HG03571 (cell line): Measurements from ENCODE around the gene NRP2.
A peak's percentile ranks its signal among the peaks of the same experiment; 100 is the strongest.

Experiments used
- ATAC-seq: cut with Tn5 transposase; IDR thresholded peaks from one replicate; pipeline ENCODE4 v1.9.1; 2021; ENCODE audit not compliant: unreplicated experiment

The NRP2 gene

DNA sequence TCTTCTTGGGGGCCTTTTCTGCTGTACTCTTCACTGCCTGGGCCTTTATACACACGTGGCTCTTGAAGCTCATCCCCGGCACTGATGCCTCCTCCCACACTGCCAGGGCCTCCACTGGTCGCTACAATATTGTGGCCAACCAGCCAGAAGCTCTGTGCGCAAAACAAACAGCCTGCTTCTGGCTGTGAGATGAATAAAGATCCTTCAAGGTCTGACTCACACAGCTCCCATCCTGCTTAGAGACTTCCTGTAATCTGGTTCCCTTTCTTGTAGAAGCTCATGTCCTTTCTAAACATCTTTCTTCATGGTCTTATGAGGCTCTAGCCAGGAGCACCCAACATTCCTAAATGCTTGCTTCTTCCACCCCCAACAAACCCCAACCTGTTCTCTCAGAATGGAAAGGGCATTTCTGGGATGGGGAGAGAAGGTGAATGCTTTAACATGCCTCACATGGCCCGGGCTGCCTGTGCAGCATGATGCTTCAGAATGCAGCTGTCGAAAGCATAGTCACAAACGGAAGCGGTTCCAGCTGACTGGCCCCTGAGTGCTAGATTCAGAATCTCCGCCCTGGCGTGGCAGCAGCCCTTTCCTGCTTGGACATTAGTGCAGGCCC is 24.6 kb downstream of the NRP2 start:
- peak; percentile 96 for ATAC-seq

- no peak for ATAC-seq
These were observed 25.9 kb downstream of the NRP2 start for GRCh38 chr2:205708231-205708631.

- ATAC-seq = no peak
These were observed 27.0 kb downstream of the NRP2 start for GRCh38 chr2:205709319-205709718.

GRCh38 chr2:205712508-205712907 is 30.2 kb downstream of the NRP2 start:
- no peak for ATAC-seq

DNA sequence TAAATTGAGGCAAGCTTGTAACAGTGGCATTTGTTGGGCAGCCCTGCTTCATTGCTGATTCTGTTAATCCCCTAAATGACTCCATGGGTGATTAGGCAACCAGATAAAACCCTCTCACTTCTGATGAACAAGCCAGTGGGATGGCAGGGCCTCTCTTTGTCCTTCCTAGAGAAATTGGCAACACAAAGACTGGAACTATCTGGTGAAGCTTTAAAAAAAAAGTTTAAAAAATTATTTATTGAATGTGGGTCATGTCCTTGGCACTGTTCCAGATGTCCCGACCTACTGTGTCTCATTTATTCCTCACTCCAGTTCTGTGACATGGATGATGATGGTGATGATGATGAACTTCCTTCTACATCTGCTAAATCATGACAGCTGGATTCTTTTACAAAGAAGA is 30.8 kb downstream of the NRP2 start:
- ATAC-seq = no peak

DNA sequence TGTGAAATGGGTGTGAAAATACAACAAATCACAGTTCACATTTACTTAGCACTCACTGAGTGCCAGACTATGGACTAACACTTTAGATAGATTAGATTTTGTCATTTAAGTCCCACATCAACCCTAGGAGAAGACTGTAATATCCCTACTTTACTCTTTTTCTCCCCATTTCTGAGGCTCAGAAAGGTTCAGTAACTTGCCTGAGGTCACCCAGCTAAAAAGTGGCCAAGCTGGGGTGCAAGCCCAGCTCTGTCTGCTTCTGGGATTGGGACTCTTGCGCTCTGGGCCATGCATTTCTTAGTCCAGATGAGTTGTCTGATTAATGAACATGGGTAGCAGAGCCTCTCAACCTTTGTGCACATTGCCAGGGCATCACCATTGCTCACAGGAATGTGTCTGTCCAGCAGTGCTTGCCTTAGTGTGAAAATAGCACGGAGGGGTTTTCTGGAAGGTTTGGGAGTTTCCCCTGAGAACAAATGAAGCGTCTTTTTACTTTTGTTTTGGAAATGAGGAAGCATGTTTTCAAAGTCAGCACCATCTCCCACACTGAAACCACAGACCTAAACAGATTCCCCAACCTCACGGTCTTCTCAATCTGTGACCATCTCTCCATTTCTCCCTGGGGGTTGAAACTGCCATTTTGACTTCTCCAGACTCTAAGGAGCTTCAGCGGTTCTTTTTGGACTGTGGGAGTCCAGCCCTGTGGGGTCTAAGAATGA is 31.9 kb downstream of the NRP2 start:
- peak; percentile 65 for ATAC-seq

DNA sequence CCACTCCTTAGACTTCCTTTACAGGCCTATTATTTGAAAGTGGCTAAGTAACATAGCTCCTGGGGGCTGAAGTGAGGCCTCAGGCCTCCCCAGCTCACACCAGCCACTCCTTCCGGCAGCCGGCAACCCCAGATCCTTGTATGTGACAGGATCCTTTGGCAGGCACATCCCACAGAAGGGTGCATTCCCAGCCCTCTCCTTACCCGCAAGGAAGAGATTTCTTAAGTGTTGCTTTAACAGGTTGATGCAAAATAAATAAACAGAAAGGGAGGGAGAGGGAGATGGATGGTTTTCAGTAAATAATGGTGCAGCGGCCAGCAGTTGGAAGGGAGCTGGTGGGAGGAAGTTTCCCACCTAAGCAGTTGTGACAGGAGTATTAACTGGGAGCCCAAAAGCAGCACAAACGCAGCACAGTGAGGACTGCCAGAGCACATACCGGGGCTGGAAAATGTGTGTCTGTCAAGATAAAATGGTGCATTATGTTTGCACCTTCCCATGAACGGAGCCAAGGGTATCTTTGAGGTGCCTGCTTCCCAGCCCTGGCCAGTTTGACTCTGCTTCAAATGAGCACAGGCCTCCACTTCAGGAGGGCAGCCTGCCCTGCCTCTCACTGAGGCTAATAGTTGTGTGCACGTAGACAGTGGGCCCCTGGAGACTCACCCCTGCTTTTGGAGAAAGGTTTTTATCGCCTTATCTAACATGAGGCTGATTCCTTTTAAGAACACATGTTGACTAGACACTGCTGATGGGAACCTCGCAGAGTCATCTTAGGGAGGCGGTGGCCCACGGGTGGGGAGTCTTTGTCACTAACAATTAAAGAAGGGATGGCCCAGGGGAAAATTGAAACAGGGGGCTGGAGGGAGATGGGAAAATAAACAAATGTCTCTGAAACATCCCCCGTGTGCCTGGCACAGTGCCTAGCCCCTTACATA is 32.8 kb downstream of the NRP2 start:
- ATAC-seq = no peak

- no peak for ATAC-seq
These were observed 33.7 kb downstream of the NRP2 start for GRCh38 chr2:205715831-205716525.

DNA sequence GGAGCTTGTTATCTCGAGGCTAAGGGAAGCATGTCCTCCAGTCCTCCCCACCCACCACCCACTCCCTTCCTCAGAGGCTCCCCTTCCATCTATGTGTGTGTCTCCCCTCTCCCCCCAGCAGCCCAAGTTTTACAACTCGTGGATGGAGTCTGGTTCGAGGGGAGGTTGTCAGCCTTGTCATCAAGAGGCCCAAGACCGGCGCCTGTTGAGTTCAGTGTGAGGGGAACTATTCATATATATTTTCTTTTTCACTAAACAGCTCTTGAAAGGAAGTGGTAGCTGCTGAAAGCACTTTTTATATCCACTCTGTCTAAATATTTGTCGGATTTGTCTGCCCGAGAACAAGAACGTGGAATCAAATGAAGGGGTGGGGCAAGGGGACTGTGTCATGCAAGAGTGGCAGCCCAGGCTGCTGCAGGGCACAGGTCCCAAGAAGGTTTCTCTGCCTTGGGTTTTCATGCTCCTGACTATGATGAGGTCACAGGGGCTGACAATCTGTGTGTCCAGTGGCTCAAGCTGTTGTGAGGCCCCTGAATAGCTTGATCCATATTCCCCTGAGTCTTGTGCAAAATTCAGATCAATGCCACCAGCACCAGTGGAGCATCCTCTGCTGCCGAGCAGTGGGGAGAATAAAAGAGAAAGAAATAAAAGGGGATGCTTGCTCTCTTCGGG is 35.0 kb downstream of the NRP2 start:
- ATAC-seq = no peak

- ATAC-seq = no peak
These were observed 35.7 kb downstream of the NRP2 start for GRCh38 chr2:205717999-205718398.

DNA sequence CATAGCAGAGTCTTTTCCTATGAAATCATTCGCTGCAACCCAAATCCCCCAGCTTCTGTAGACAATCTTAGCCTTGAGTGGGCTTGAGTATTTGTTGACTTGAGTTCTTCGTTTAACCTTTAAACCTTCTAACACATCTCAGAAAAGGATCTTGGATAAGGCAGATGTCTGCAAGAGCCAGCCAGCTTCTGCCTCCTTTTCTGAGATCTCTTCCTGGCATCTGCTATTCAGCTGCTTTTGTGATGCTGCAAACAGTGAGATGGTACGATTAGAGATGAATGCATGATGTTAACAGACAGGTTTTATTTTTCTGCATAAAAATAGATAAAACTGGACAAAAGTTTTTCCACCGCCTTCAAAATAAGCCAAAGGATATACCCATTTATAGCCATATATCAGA is 37.5 kb downstream of the NRP2 start:
- no peak for ATAC-seq

DNA sequence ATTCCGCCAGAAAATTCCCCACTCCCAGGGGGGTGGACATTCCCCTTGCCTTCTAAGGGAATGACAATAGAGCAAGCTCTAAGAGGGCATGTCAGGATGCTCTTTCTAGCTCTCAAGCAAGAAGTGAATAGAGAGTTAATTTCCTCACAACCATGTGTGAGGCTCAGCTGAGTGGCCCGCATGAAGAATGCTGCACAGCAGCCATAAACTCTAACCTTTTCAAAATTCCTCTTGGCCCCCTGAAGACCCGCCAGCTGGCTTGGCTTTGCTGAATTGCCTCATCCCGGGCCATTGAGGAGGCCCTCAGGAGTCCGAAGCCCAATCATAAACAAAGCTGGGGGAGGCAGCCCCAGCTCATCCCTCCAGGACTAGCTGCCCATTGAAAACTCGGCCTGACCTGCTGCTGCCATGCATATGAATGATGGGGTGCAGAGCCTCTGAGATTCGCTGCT is 38.2 kb downstream of the NRP2 start:
- no peak for ATAC-seq

GRCh38 chr2:205721057-205721449 is 38.8 kb downstream of the NRP2 start:
- ATAC-seq = peak; percentile 51

DNA sequence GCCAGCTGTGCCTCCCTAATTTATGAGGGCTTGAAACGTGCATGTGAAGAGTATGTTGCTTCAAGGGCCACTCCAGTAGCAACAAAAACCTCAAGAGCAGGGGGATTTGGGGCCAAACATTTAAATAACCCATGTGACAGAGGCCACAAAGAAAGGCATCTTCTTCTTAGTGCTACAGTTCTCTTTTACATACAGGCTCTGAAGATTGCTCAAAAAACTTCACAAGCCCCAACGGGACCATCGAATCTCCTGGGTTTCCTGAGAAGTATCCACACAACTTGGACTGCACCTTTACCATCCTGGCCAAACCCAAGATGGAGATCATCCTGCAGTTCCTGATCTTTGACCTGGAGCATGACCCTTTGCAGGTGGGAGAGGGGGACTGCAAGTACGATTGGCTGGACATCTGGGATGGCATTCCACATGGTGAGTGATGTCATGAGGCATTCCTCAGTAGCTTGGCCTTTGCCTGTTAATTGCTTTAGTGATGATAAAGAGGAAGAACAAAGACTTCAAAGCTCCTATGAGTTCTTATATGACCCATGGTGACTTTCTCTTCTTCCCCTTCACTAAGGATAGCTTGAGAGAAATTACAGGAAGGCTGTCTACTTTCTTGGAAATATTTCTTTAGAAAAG is 40.1 kb downstream of the NRP2 start:
- ATAC-seq = no peak

DNA sequence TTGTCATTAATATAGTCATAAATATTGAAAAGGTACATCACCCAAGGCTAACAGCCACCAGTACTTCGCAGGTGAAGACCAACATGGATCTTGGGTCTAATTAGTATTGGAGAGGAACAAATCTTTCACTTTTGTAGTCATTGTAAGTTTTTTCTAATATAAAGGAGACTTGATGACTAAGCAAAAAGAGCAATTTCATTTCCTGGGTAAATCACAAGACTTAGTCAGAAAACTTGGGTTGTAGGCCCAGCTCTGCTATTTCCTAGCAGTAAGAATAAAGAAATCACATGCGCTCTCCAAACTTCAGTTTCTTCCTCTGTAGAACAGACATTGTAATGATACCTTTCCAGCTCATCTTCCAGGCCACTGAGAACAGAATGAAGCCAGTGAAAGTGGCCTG is 40.9 kb downstream of the NRP2 start:
- ATAC-seq = no peak

DNA sequence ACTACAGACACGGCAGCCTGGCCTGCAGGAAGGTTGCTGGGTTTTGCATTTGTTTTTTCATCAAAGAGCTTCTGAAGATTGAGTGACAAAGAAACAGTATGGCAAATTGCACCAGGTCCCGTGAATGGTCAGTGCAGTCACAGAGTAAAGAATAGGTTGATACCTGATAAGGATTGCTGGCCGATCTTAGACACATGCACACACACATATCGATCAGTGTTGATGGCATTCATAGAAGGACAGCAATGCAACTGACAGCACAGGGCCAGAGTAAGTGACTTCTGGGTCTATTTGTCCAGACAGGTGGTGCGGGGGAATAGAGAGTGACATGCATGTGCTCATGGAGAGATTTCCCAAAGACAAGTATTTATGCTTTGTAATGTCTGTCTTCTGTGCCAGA is 42.8 kb downstream of the NRP2 start:
- no peak for ATAC-seq

GRCh38 chr2:205726506-205726905 is 44.2 kb downstream of the NRP2 start:
- no peak for ATAC-seq

GRCh38 chr2:205727174-205727573 is 44.9 kb downstream of the NRP2 start:
- no peak for ATAC-seq

- ATAC-seq = no peak
These were observed 46.1 kb downstream of the NRP2 start for GRCh38 chr2:205728366-205728765.

- no peak for ATAC-seq
These were observed 47.9 kb downstream of the NRP2 start for GRCh38 chr2:205730191-205730590.
